ENCODE data around the gene ANKRD66.
"Not testable (repeated sequence)": the region's sequence is repeated elsewhere in the genome, so short reads cannot be mapped to it uniquely, and the experiment has no call there.

Gene ANKRD66

GRCh38 chr6:46755865-46756264 is 9.1 kb downstream of the ANKRD66 start:
- no peak for DNase-seq (ENCODE audit: low read depth in 2 of 2)

- DNase-seq (ENCODE audit: low read depth in 2 of 2): no peak
These were observed 9.9 kb downstream of the ANKRD66 start for GRCh38 chr6:46756469-46757213.

- no peak for DNase-seq (ENCODE audit: low read depth in 2 of 2)
These were observed 10.5 kb downstream of the ANKRD66 start for GRCh38 chr6:46757214-46757596.

DNA sequence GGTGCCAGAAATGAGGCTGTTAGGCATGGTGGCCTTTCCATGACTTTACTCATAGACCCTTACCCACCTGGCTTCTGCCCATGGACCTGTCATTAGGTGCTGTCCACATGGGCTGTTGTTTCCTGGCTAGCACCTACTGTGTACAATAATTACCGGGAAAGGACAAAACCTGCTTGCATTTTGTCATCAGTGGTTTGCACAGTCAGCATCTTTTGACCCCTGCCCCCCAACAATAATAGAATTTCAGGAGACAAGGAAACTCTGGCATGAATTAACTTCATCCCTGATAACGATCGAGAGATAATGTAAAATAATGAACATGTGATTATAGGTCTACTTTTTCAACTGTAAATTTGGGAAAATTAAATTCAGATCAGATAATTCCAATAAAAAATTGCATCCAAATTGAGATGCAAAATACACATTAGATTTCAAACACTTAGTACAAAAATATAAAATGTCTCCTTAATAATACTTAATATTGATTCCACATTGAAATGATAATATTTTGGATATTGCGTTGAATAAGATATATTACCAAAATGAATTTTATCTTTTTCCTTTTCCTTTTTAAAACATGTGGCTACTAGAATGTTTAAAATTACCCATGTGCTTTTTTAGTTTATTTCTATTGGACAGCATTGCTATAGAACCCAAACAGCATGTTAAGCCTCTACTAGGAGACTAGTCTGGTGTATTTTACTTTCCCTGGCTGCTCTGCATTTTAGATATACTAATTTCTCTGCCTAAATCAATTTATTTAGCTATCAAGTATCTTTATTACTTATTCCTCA is 12.4 kb downstream of the ANKRD66 start:
- no peak for DNase-seq (ENCODE audit: low read depth in 2 of 2)

DNA sequence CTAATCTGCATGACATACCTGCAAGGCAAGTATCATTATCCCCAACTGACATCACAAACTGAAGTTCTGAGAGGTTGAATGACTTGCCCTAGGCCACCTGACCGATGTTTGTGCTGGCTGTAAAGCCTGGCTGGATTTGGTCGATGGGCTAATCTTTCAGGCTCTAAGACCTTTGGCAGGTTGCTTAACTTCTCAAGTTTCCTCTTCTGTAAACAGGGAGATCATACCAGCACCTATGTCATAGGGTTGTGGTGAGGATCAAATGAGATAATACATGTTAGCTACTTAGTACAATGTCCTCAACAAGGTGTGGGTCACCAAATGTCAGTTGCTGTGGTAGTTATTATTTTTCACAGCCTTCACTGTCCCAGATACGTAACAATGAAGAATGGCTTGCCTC is 14.2 kb downstream of the ANKRD66 start:
- DNase-seq (ENCODE audit: low read depth in 2 of 2): no peak

DNA sequence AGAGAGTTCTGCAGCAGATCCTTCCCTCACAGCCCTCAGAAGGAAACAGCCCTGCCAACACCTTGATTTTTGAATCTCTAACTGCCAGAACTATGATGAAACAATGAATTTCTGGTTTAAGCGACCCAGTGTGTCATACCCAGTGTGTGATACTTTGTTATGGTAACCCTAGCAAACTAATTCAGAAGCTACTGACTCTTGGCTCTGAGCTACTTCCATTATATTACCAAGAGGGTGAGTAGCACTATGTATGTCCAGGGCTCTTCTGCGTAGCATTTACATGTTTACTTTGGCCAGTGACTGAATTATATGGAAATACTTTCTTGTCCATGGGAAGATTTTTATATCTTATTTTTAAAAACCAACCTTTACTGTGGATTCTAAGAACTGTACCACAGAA is 16.7 kb downstream of the ANKRD66 start:
- DNase-seq (ENCODE audit: low read depth in 2 of 2): no peak

GRCh38 chr6:46764280-46764679 is 17.5 kb downstream of the ANKRD66 start:
- DNase-seq (ENCODE audit: low read depth in 2 of 2): not testable (repeated sequence)

- no peak for DNase-seq (ENCODE audit: low read depth in 2 of 2)
These were observed 18.2 kb downstream of the ANKRD66 start for GRCh38 chr6:46764961-46765360.

DNA sequence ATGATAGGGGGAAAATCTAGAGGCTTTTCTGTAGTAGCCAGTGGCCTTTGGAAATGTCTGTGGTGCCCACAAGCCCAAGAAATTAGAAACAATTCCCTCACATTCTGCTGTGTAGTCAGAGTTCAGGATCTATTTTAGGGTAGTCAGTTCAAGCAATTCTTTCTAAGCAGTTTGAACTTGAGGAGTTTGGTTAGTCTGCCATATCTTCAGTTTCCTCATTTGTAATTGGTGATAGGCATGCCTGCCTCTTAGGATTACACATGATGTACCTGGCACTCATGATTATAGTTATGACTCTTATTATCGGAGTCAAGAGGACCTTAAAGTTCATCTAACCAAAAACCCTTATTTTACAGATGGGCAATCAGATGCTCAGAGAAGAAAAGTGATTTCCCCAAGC is 25.3 kb downstream of the ANKRD66 start:
- no peak for DNase-seq (ENCODE audit: low read depth in 2 of 2)

DNA sequence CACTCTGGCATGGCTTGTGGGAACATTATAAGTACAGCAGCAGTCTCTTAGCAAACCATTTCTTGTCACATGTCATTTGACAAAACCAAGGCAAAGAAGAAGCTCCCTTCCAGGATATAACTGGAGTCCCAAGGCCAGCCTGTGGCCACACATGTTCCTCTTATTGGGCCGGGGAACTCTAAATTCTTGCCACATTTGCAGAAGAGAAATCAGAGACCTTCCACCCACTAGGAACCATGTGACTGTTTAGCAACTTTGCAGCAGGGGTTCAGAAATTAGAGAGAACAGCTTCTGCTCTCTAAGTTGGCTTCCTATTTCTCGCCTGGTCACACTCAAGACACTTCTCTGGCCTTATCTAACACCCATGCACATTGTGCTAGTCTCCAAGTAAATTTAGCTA is 26.0 kb downstream of the ANKRD66 start:
- no peak for DNase-seq (ENCODE audit: low read depth in 2 of 2)

DNA sequence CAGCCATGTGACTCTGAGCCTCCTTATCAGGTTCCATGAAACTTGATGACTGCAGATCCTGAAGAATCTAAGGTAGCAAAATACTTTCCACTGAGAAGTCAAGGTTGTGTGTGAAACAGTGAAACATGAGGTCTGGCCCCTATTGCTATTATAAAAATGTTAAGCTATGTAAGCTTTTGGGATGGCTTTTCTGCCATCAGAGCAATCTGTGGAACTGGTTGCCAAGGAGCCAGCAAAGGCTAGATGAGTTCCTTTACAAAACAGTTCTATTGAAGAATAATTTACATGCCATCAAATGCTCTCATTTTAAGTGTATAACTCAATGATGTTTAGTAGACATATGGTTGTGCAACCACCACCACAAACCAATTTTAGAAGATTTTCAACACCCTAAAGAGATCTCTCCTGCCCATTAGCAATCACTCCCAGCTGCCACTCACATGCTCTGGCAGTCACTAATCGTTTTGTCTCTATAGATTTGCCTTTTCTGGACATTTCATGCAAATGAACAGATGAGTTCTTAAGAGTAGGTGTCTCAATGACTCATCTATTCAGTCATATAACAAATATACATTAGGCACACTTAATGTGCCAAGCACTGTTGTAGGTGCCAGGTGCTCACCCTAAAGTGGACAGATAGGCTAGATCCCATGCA is 26.6 kb downstream of the ANKRD66 start:
- DNase-seq (ENCODE audit: low read depth in 2 of 2): no peak

- DNase-seq (ENCODE audit: low read depth in 2 of 2): not testable (repeated sequence)
These were observed 28.0 kb downstream of the ANKRD66 start for GRCh38 chr6:46774736-46775135.

DNA sequence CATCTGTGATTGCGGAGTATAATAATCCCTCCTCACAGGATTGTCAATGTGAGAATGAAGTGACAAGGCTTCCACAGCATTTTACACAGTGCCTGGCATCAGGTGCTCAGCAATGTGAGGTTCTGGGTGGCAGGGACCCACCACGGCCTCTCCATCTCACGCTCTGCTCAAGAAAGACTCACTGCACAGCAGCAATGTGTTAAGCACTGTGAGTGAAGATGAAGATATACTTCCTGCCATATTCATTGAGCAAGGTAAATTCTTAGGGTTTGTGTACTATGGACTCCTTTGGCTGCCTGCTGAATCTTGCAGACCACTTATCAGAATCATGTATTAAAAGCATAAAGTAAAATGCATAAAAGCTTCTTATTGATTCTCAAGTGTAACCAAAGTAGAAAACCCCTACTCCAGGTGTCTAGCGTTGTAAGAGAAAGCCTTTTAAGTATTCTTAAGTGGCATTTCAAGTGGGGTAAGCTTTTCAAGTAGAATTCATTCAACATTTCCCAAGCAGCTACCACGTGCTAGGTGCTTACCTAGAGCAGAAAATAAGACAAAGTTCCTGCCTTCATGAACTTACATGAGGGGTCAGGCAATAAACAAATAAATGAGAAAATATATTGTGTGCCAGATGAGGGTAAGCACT is 29.5 kb downstream of the ANKRD66 start:
- DNase-seq (ENCODE audit: low read depth in 2 of 2): no peak

- no peak for DNase-seq (ENCODE audit: low read depth in 2 of 2)
These were observed 31.0 kb downstream of the ANKRD66 start for GRCh38 chr6:46777476-46778346.

DNA sequence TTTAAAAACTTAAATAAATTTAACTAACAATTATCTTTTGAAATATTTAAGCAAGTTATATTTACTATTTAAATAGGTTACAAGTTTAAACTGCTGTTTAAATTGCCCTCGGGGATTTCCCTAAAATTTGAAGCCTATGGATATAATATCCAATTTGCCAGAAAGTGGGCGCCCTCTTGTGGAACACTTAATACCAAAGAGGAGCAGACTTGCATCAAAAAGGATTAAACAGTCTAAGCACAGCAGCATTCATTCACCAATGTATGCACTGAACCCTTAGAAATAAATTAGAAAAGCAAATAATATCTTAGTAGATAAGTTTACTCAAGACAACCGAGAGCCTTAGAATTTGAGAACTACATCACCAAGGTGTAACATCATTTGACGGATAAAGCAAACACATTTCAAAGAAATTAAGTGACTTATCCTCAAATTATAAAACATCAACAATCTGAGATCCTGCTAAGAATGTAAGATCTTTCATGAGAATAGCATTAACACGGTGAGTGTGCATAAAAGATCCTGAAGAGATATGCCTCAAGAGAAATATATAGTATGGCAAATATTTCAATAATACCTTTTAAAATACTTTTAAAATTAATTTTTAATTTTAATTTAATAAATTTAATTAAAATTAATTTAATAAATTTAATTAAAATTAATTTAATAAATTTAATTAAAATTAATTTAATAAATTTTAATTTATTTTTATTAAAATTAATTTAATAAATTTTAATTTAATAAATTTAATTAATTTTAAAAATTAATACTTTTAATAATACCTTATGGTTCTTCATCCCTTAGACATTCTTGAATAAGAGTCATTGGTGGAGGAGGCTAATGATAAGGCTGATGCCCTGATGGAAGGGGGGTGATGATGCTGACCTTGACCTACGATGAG is 35.0 kb downstream of the ANKRD66 start:
- no peak for DNase-seq (ENCODE audit: low read depth in 2 of 2)

DNA sequence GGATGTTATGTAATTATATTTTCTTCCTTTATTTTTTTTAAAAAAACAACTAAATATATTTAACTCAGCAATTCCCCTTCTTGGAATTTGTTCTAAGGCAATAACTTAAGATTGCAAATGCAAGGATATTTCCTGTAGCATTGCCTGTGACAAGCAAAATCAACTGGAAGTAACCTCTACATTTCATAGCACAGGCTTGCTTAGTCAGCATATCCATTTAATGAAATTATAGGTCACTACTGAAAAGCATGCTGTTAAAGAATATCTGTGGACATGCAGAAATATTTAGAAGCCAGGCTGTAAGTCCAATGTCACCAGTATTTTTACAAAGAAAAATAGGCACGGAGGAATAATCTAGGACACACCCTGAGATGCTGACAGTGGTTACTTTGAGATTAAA is 37.8 kb downstream of the ANKRD66 start:
- DNase-seq (ENCODE audit: low read depth in 2 of 2): no peak

DNA sequence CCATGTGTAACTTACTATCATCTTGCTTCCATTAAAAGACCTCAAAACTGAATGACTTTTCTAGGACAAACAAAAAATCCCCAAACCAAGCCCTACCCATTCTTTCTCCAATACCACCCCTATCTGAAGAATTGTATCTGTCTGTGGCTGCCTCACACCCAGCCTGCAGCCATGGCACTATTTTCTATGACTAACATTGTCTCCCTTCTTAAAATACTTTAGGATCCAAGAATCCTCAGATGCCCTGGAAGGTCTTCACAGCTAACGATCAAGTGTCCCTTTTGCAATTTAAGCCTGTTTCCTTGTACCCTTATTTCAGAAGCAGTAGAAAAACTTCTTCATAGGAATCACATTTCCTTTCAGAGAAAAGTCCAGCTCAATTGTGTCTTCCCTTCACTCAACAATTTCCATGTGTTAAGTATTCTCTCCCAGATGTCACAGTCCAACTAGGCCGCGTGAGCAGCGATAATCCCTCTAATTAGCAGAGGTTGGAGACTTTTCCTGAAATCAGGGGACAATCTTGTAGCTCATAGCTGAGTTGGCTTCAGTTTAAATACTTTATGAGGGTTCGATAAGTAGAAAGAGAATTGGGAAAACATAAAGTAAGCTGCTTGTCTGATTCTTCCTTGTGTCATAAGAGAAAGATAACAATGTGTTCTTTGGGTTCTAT is 41.3 kb downstream of the ANKRD66 start:
- no peak for DNase-seq (ENCODE audit: low read depth in 2 of 2)

DNA sequence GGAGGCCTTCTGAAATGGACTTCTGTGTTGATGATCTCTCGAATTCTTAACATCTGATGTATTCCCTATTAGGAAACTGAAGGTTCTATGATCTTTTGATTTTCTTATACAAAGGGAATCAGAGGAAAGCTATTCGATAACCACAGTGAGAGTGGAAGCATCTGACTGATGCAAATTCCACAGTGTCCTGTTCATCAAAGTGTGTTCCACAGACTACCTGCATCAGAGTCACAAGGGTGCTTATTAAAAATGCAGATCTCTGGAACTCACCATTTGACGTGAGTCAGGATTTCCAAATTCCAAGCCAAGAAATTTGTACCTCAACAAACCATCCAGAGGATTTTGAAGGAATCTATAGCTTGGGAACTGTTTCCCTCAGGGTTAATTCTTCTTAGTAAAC is 42.1 kb downstream of the ANKRD66 start:
- DNase-seq (ENCODE audit: low read depth in 2 of 2): no peak

- no peak for DNase-seq (ENCODE audit: low read depth in 2 of 2)
These were observed 43.0 kb downstream of the ANKRD66 start for GRCh38 chr6:46789434-46790354.

Data from stimulated activated CD8-positive, alpha-beta memory T cell treated with anti-CD3 and anti-CD28 coated beads, Interleukin-2, amount 100 ng/mL, for 1 hour (primary cell).